Duodenal mucosa (tissue), 2 donors: ENCODE results near the gene SAMD4A.

Experiments used
- H3K27ac ChIP-seq: one replicate; pipeline ENCODE4 v1.7.0; 2013; ENCODE audit warnings: low read depth, low read length
- H3K27me3 ChIP-seq, 2 donors: one replicate each; pipeline ENCODE4 v1.7.0; 2013; ENCODE audit warnings: low read length in 2 of 2, control low read depth in 1 of 2; ENCODE audit not compliant: insufficient read depth in 2 of 2, control insufficient read depth in 1 of 2
- H3K36me3 ChIP-seq, 2 donors: one replicate each; pipeline ENCODE4 v1.7.0; 2013; ENCODE audit warnings: low read length in 2 of 2, control low read depth in 1 of 2; ENCODE audit not compliant: insufficient read depth in 2 of 2, control insufficient read depth in 1 of 2
- H3K4me1 ChIP-seq, 2 donors: one replicate each; pipeline ENCODE4 v1.7.0; 2013; ENCODE audit warnings: low read length in 2 of 2, control low read depth in 1 of 2; ENCODE audit not compliant: insufficient read depth in 2 of 2, control insufficient read depth in 1 of 2
- H3K4me3 ChIP-seq, 2 donors: one replicate each; pipeline ENCODE4 v1.7.0; 2013; ENCODE audit warnings: low read length in 2 of 2, low read depth in 1 of 2
- H3K9ac ChIP-seq, 2 donors: one replicate each; pipeline ENCODE4 v1.7.0; 2013; ENCODE audit warnings: low read length in 2 of 2, low read depth in 1 of 2
- H3K9me3 ChIP-seq, 2 donors: one replicate each; pipeline ENCODE4 v1.7.0; 2013; ENCODE audit warnings: low read length in 2 of 2, control low read depth in 1 of 2; ENCODE audit not compliant: control insufficient read depth in 1 of 2

SAMD4A gene

DNA sequence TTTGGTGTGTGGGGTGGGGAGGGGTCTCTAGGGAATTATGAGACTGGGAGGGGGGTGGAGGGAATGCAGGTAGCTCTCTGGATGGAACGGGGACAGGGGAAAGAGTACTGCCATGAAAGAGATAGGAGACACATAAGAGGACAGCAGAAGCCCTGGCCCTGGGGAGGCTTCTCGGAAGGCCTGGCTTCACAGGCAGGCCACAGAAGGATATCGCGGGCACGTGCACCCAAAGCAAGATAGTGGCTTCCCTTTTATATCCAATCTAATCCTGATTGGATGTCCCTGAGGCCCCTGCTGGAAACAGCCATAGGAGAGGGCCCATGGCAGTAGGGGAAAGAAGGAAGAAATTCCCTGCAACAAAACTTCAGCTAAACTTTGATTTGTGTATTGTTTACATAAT is 222.2 kb downstream of the SAMD4A start:
- H3K4me1 ChIP-seq = peaks cover 4 to 5% of the 10 kb centered on the region in 2 donors
- H3K4me3 ChIP-seq = no peak overlapping the region

DNA sequence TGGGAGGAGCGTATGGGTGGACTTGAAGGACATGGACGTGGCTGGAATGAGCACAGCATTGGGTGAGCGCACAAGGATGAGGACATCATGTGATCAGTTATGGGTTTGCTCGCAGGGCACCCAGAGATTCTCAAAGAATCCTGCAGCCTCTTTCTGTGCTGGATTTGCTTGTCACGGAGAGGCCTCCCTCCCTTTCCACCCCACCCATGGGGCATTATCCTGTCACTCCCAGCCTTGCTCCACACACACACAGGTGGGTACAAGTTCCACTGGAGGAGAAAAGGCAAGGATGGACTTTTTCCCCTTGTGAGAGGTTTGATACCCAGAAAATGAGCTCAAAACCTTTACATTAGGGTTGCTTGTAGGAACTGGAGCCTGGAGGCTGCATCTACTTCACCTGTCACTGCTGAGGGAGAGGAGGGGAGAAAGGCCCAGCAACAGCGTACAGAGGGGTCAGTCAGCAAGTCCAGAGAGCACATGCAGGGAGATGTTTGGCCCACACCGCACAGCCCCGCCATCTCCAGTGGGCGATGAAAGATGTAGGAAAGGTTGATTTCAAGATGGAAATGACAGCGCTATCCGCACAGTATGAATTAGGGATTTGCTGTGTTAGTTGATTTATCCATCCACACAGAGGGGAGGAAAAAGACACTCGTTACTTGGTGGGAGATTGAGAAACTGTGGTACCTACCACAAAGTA is 223.0 kb downstream of the SAMD4A start:
- H3K9me3 ChIP-seq = peaks cover 2% of the 10 kb centered on the region in 2 donors
- H3K4me3 ChIP-seq = no peak overlapping the region
- H3K36me3 ChIP-seq = no peaks in the 10 kb centered on the region
- no peaks in the 10 kb centered on the region for H3K4me1 ChIP-seq
- no peak overlapping the region for H3K9ac ChIP-seq
- no peak overlapping the region for H3K27ac ChIP-seq
- H3K27me3 ChIP-seq = no peaks in the 10 kb centered on the region

More for the DNA sequence above, 222.2 kb downstream of the SAMD4A start:
- H3K27ac ChIP-seq = no peak overlapping the region
- no peaks in the 10 kb centered on the region for H3K9me3 ChIP-seq
- H3K27me3 ChIP-seq = no peaks in the 10 kb centered on the region
- no peaks in the 10 kb centered on the region for H3K36me3 ChIP-seq
- no peak overlapping the region for H3K9ac ChIP-seq

- H3K36me3 ChIP-seq = no peaks in the 10 kb centered on the region
- no peak overlapping the region for H3K27ac ChIP-seq
- no peaks in the 10 kb centered on the region for H3K27me3 ChIP-seq
- H3K9me3 ChIP-seq = peaks cover 3 to 8% of the 10 kb centered on the region in 2 donors
- no peak overlapping the region for H3K9ac ChIP-seq
- H3K4me3 ChIP-seq = no peak overlapping the region
- H3K4me1 ChIP-seq = no peaks in the 10 kb centered on the region
These were observed 224.1 kb downstream of the SAMD4A start for GRCh38 chr14:54791001-54791400.

- Histone ChIP-seq H3K27ac (no peak overlapping the region), H3K27me3 (no peaks in the 10 kb centered on the region), H3K36me3 (no peaks in the 10 kb centered on the region), H3K9ac (no peak overlapping the region), H3K4me1 (no peaks in the 10 kb centered on the region), H3K4me3 (no peak overlapping the region), H3K9me3 (peaks cover 3 to 8% of the 10 kb centered on the region in 2 donors)
These were observed 225.4 kb downstream of the SAMD4A start for GRCh38 chr14:54792288-54792687.

- Histone ChIP-seq H3K4me3 (no peak overlapping the region), H3K9me3 (peaks cover 3 to 8% of the 10 kb centered on the region in 2 donors), H3K27ac (no peak overlapping the region), H3K36me3 (no peaks in the 10 kb centered on the region), H3K9ac (no peak overlapping the region), H3K27me3 (no peaks in the 10 kb centered on the region), H3K4me1 (no peaks in the 10 kb centered on the region)
These were observed 227.2 kb downstream of the SAMD4A start for GRCh38 chr14:54794159-54794558.

DNA sequence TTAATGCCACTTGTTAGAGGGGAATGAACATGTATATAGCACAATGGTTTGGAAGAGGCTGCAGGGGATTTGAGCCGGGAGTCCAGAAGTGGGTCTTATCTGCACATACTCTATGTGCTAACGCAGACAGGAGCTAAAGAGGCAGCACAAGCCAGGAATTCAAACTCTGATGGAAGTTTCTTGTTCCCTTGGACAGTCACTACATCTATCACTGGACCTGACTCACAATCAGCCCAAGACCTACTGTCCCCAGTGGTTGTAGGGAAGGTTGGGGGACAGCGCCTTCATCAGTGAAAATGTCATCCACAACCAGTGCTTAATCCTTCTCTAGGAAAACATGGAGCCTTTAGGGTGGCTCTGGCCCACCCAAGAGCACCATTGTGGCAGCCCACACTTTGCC is 227.9 kb downstream of the SAMD4A start:
- peaks cover 3 to 8% of the 10 kb centered on the region in 2 donors for H3K9me3 ChIP-seq
- H3K27ac ChIP-seq = no peak overlapping the region
- H3K9ac ChIP-seq = no peak overlapping the region
- H3K4me1 ChIP-seq = no peaks in the 10 kb centered on the region
- H3K36me3 ChIP-seq = no peaks in the 10 kb centered on the region
- no peak overlapping the region for H3K4me3 ChIP-seq
- H3K27me3 ChIP-seq = no peaks in the 10 kb centered on the region

GRCh38 chr14:54796961-54797360 is 230.0 kb downstream of the SAMD4A start:
- Histone ChIP-seq H3K4me1 (no peaks in the 10 kb centered on the region), H3K9ac (no peak overlapping the region), H3K36me3 (no peaks in the 10 kb centered on the region), H3K4me3 (no peak overlapping the region), H3K27ac (no peak overlapping the region), H3K27me3 (no peaks in the 10 kb centered on the region), H3K9me3 (peaks cover 3 to 8% of the 10 kb centered on the region in 2 donors)

DNA sequence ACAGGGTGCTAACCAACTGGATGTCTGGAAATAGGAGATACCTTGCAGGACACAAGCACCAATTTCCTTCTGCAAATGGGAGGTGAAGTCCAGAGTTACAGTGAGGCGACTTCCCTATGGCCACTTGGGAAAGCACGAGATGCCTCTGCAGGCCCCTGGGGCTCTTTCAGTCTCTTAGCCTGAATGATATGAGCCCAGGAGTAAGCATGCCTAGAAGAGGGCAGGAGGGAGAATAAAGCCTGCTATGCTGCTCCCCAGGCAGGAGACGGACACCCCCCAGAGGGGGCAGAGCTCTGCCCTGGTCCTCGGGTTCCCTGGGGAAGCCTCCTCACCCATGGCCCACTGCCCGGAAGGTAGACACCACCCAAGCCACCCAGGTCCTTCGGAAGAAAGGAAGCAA is 230.6 kb downstream of the SAMD4A start:
- no peaks in the 10 kb centered on the region for H3K36me3 ChIP-seq
- H3K27me3 ChIP-seq = no peaks in the 10 kb centered on the region
- no peak overlapping the region for H3K27ac ChIP-seq
- H3K4me3 ChIP-seq = no peak overlapping the region
- no peaks in the 10 kb centered on the region for H3K4me1 ChIP-seq
- no peak overlapping the region for H3K9ac ChIP-seq
- peaks cover 3 to 8% of the 10 kb centered on the region in 2 donors for H3K9me3 ChIP-seq

GRCh38 chr14:54797986-54798385 is 231.1 kb downstream of the SAMD4A start:
- Histone ChIP-seq H3K4me1 (no peaks in the 10 kb centered on the region), H3K4me3 (no peak overlapping the region), H3K27me3 (no peaks in the 10 kb centered on the region), H3K36me3 (no peaks in the 10 kb centered on the region), H3K27ac (no peak overlapping the region), H3K9me3 (peaks cover 3 to 8% of the 10 kb centered on the region in 2 donors), H3K9ac (no peak overlapping the region)

DNA sequence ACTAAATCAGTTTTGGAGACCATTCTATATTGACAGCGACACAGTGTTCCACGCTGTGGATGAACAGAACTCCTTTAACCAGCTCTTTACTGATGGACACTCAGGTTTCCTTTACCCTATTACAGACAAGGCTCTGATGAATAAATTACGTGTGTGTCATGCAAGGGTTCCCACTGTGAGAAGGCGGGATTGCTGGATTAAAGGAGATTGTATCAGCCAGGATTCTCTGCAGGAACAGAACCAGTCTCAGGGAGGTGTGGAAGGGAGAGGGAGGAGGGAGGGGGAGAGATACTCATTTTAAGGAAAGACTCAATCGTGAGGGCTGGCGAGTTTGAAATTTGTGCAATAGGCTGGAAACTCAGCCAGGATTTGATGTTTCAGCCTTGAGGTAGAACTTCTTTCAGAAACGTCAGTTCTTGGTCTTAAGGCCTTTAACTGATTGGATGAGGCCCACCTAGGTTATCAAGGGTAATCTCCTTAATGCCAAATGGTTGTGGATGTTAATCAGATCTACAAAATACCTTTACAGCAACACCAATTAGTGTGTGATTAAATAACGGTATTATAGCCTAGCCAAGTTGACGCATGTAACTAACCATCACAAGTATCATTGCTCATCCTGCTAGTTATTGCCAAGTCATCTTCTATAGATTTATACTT is 231.7 kb downstream of the SAMD4A start:
- H3K36me3 ChIP-seq = no peaks in the 10 kb centered on the region
- H3K27me3 ChIP-seq = no peaks in the 10 kb centered on the region
- peaks cover 3 to 8% of the 10 kb centered on the region in 2 donors for H3K9me3 ChIP-seq
- no peak overlapping the region for H3K27ac ChIP-seq
- no peak overlapping the region for H3K9ac ChIP-seq
- no peaks in the 10 kb centered on the region for H3K4me1 ChIP-seq
- no peak overlapping the region for H3K4me3 ChIP-seq
